HG03066 (cell line): ENCODE results near the gene REXO1.

Experiments
- ATAC-seq: cut with Tn5 transposase; IDR thresholded peaks from one replicate; pipeline ENCODE4 v1.9.1; 2021; ENCODE audit warnings: low read depth; ENCODE audit not compliant: unreplicated experiment

The REXO1 gene

GRCh38 chr19:1860821-1861598 is 12.7 kb upstream of the REXO1 start:
- no peak for ATAC-seq

GRCh38 chr19:1860042-1860775 is 11.9 kb upstream of the REXO1 start:
- ATAC-seq = no peak

GRCh38 chr19:1859331-1859781 is 11.1 kb upstream of the REXO1 start:
- ATAC-seq = no peak

- no peak for ATAC-seq
Measured at GRCh38 chr19:1858412-1859081, 10.3 kb upstream of the REXO1 start.

GRCh38 chr19:1857648-1858326 is 9.5 kb upstream of the REXO1 start:
- no peak for ATAC-seq

- ATAC-seq = no peak
Measured at GRCh38 chr19:1856698-1857603, 8.7 kb upstream of the REXO1 start.

GRCh38 chr19:1856345-1856697 is 8.0 kb upstream of the REXO1 start:
- ATAC-seq = no peak

- no peak for ATAC-seq
Measured at GRCh38 chr19:1855828-1856255, 7.6 kb upstream of the REXO1 start.

GRCh38 chr19:1855040-1855827 is 7.0 kb upstream of the REXO1 start:
- ATAC-seq = no peak

- no peak for ATAC-seq
Measured at GRCh38 chr19:1854542-1855039, 6.3 kb upstream of the REXO1 start.

- ATAC-seq = no peak
Measured at GRCh38 chr19:1854039-1854541, 5.8 kb upstream of the REXO1 start.

- ATAC-seq = no peak
Measured at GRCh38 chr19:1853295-1854038, 5.2 kb upstream of the REXO1 start.

GRCh38 chr19:1852581-1853128 is 4.4 kb upstream of the REXO1 start:
- no peak for ATAC-seq

- no peak for ATAC-seq
Measured at GRCh38 chr19:1851654-1852580, 3.6 kb upstream of the REXO1 start.

GRCh38 chr19:1850809-1851653 is 2.7 kb upstream of the REXO1 start:
- no peak for ATAC-seq

GRCh38 chr19:1849886-1850398 is 1.7 kb upstream of the REXO1 start:
- ATAC-seq = no peak
